GM21576 (cell line): ENCODE data around the gene GOLGA8N.
"Not testable (repeated sequence)": the region's sequence is repeated elsewhere in the genome, so short reads cannot be mapped to it uniquely, and the experiment has no call there.

Source experiments
- ATAC-seq: cut with Tn5 transposase; IDR thresholded peaks from one replicate; pipeline ENCODE4 v1.9.1; 2021; ENCODE audit warnings: mild to moderate bottlenecking, moderate library complexity; ENCODE audit not compliant: unreplicated experiment

The GOLGA8N gene

DNA sequence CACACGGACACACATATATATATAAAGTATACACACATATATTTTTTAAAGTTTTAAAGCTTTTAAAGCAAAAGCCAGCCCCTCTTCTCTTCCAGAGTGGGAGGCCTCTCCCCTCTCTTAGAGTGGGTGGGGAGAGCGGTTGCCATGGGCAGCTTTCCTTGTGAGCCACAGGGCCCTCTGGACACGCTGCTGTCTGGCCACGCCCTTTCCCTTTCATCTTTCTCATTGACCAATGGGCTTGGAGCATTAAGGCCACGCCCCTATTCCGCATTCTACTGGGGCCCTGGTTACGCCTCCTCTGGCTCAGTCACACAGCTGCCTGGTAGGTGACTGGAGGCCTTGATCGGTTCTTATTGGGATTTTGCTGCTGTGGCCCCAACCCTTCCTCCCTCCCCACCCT lies at the start of gene GOLGA8N:
GOLGA8N (plus strand) TSS at position 306 of the 400 bp plus-strand sequence.
- not testable (repeated sequence) for ATAC-seq

DNA sequence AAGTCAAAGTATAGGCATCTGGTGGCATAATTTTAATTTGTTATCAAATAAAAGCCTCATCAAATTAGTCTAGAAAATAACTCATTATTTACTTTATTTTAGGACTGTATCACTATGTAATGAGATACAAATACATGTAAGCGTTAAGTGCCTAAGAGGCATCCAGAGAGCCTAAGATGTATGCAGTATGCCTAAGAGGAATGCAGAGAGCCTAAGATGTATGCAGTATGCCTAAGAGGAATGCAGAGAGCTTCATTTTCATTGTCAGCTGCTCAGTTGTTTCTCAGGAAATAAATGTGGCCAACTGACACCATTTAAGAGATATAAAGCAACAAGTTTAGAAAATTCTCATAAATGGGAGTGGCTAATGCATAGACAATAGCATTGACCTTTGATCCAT lies 49.8 kb upstream of the GOLGA8N start:
- not testable (repeated sequence) for ATAC-seq

GRCh38 chr15:32545129-32545528 lies 48.1 kb upstream of the GOLGA8N start:
- ATAC-seq, result not testable (repeated sequence)

DNA sequence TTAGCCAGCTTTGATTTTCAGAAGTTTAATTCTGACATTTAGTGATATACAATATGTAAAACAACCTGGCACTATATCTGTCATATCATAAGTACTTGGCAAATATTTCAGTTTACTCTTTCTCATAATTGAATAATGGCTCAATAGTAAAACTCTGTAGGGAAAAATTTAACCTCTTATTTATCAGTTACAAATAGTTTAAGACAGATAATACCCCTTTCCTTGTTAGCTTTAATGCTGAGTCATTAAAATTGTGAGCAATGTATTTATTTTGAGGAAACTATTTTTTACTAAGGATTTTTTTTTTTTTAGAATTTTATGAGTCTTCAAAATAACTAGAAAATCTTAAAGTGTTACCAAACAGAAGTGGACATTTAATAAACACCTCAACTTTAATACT lies 38.7 kb upstream of the GOLGA8N start:
- ATAC-seq, result not testable (repeated sequence)

- not testable (repeated sequence) for ATAC-seq
Measured at GRCh38 chr15:32562198-32562597, 31.1 kb upstream of the GOLGA8N start.

DNA sequence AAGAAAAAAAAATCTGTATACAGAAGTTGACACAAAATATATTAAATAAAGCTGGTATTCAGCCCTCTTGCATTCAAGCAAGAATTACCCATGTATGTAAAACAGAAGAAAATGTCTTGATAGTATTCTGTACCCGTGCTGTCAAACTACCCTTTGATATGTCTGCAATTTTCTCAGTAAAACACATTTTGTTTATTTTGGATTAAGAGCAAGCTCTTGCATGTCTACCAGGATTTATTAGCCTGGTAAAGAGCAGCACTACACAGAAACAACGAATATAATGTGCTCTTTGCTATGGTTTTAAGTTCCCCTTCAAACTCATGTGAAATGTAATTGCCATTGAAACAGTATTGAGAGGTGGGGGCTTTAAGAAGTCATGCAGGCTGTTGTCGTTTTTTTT lies 24.3 kb upstream of the GOLGA8N start:
- not testable (repeated sequence) for ATAC-seq

GRCh38 chr15:32578482-32578881 lies 14.8 kb upstream of the GOLGA8N start:
- ATAC-seq, result not testable (repeated sequence)

DNA sequence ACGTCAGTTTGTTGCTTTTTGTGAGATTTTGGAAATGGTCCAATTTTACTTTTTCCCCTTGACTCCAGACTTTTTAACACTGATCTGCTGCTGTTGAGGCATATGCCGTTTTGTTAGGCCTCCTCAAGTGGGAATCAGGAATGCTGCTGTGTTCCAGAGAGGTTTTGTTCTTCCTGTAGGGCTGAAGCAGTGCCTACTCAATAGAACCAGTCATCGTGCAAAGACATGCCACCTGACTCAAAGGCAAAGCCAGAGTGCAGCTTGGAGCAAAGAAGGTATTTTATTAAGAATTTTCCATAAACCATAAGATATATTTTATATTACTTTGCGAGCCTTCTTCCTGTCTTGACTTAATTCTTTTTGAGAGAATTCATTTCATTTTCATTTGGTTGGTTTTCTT lies 7.4 kb upstream of the GOLGA8N start:
- ATAC-seq, result not testable (repeated sequence)

- not testable (repeated sequence) for ATAC-seq
Measured at GRCh38 chr15:32609518-32609917, 16.3 kb downstream of the GOLGA8N start.

- ATAC-seq, result not testable (repeated sequence)
Measured at GRCh38 chr15:32610719-32611118, 17.5 kb downstream of the GOLGA8N start.

DNA sequence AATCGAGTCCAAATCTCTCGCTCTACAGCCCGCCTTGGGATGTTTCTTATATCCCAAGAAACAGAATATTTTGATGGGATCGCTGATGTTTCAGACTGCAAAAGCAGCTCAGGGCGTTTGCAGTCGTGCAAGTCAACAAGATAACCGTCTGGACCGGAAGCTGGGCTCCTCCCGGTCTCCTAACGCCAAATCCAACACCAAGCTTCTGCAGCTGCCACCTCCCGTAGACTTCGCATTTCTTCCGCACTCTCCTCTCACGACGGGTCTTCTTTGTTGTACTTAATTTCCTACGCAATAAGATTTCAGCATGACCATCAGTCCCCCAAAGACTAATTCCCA lies 21.4 kb downstream of the GOLGA8N start:
- peak; percentile 4 for ATAC-seq

- ATAC-seq, result peak; percentile 71
Measured at GRCh38 chr15:32615051-32615870, 22.0 kb downstream of the GOLGA8N start, which contains the start of gene ARHGAP11A. Gene ARHGAP11A, plus strand, starts transcription at chr15:32615504. Its CDS starts 708 bp downstream, at chr15:32616212.

DNA sequence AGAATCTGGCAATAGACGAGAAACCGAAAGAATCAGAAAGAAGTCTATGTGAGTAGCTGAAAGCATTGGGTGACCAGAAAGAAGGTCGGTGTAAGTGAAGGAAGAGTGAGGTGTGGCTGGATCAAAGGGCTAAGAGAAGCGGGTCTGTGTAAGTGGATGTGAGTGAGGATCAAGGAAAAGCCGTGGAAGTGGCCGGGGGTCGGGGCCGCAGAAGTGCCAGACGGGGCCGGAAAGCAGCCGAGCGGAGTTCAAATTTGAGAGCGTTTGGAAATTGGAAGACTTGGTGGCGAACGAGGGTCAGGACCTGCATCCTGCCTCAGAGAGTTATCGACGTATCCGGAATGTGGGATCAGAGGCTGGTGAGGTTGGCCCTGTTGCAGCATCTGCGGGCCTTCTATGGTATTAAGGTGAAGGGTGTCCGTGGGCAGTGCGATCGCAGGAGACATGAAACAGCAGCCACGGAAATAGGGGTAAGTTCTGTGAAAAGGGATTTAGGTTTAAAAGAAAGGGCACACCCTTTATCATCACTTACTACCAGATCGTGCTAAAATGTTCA lies 22.7 kb downstream of the GOLGA8N start:
- peak; percentile 9 for ATAC-seq

DNA sequence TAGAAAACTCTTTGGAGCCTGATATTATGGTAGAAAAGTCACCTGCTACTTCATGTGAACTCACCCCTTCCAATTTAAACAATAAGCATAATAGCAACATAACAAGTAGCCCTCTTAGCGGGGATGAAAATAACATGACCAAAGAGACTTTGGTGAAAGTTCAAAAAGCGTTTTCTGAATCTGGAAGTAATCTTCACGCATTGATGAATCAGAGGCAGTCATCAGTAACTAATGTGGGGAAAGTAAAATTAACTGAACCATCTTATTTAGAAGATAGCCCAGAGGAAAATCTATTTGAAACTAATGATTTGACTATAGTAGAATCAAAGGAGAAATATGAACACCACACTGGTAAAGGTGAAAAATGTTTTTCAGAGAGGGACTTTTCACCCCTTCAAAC lies 43.2 kb downstream of the GOLGA8N start:
- ATAC-seq, result no peak

- no peak for ATAC-seq
Measured at GRCh38 chr15:32636908-32637567, 43.8 kb downstream of the GOLGA8N start.

DNA sequence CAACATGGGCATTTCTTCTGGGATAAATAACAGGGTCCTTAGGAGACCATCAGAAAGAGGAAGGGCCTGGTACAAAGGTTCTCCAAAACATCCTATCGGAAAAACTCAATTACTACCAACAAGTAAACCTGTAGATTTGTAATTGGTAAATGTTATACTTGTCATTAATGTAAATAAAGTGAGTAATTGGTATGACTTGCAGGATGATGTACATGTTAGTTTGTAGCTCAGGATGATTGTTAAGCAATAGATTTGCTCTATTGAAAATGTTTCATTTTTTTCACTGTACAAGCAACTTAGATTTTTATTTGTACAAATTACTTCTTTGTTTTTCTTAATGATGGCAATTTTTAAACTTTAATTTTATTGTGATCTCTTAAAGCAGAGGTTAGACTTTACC lies 44.4 kb downstream of the GOLGA8N start:
- ATAC-seq, result no peak

DNA sequence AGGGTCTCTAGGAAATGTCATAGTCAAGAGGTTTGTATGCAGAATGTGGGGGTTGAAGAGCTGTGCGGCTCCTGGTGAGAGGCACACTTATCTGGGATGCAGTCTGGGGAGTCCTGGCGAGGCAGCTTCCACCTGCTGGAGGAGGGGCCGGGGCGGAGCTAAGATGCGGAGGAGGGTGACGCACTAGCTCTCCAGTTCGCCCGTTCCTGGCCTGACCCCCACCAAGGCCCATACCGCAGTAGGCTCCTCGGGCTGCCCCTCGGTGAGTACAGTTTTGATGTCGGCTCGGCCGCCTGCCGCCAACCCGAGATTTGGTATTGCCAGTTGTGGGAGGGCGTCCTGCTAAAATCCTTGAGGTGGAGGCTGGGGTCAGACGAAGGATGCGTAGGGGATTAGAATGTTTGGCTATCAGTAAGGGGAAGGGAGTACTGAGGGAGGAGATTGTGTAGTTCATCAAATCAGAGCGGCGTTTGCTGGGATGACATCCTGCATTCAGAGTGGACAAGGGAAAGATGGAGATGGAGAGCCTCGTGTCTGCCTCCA lies 48.3 kb downstream of the GOLGA8N start, which contains the start of gene SCG5:
SCG5 (plus strand) TSS at position 194 of the 543 bp plus-strand sequence. CDS start 1,883 bp downstream, outside the sequence.
- no peak for ATAC-seq

DNA sequence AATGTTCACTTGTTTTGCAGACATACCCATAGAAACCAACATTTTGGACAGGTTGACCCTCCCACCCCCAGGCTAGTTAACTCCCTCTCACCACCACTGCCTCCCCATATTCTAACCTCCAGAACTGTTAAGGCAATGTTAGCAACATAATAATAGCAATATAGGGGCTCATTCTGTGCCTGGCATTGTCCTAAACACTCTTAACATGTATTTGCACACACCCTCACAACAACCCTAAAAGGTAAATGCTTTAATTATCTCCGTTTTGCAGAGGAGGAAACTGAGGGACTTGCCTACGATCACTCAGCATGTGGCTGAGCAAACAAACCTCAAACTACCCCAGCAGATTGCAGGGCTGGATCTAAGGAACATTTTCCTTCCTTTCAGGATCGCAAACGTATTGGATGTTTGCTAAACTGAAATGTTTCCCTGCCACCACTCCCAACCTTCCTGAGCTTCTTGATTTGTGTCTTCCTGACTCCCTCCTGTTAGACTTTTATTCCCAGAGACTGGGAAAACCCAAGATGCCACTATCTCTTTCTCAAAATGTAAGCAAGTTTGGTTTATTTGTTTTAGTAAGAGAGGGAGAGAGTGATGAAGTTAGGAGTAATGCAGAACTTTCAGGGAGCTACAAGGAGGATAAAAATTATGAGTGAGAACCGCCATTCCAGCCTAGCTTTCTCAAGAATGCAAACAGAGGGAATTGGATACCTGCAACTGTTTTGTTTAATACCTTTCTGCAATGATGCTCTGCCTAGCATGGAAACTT lies 49.6 kb downstream of the GOLGA8N start:
- no peak for ATAC-seq

- ATAC-seq, result no peak
Measured at GRCh38 chr15:32643907-32644445, 50.7 kb downstream of the GOLGA8N start.

- ATAC-seq, result no peak
Measured at GRCh38 chr15:32646291-32646690, 53.0 kb downstream of the GOLGA8N start.
